GM19328 (cell line): Measurements from ENCODE around the gene EFCAB14.
"Not testable (repeated sequence)": the region's sequence is repeated elsewhere in the genome, so short reads cannot be mapped to it uniquely, and the experiment has no call there.

Source experiments
- ATAC-seq: cut with Tn5 transposase; IDR thresholded peaks from one replicate; pipeline ENCODE4 v1.9.1; 2021; ENCODE audit warnings: mild to moderate bottlenecking, moderate library complexity; ENCODE audit not compliant: unreplicated experiment

The EFCAB14 gene

GRCh38 chr1:46723901-46724300 is 5.0 kb upstream of the EFCAB14 start:
- ATAC-seq = no peak

- ATAC-seq = no peak
These were observed 2.8 kb upstream of the EFCAB14 start for GRCh38 chr1:46721686-46722205.

GRCh38 chr1:46721204-46721603 is 2.3 kb upstream of the EFCAB14 start:
- no peak for ATAC-seq

- ATAC-seq = not testable (repeated sequence)
These were observed 1.4 kb upstream of the EFCAB14 start for GRCh38 chr1:46720319-46720718.

- no peak for ATAC-seq
These were observed 775 bp upstream of the EFCAB14 start for GRCh38 chr1:46719689-46720088.

- no peak for ATAC-seq
These were observed 581 bp downstream of the EFCAB14 start for GRCh38 chr1:46718340-46718726.

- no peak for ATAC-seq
These were observed 1.3 kb downstream of the EFCAB14 start for GRCh38 chr1:46717654-46718053.

GRCh38 chr1:46714976-46715375 is 3.9 kb downstream of the EFCAB14 start:
- no peak for ATAC-seq

GRCh38 chr1:46708121-46708520 is 10.8 kb downstream of the EFCAB14 start:
- no peak for ATAC-seq

GRCh38 chr1:46705408-46705807 is 13.5 kb downstream of the EFCAB14 start:
- ATAC-seq = no peak

GRCh38 chr1:46703927-46704641 is 14.8 kb downstream of the EFCAB14 start:
- no peak for ATAC-seq

- ATAC-seq = no peak
These were observed 19.2 kb downstream of the EFCAB14 start for GRCh38 chr1:46699666-46700065.

- no peak for ATAC-seq
These were observed 21.9 kb downstream of the EFCAB14 start for GRCh38 chr1:46697053-46697452.

GRCh38 chr1:46694676-46695075 is 24.2 kb downstream of the EFCAB14 start:
- not testable (repeated sequence) for ATAC-seq

- ATAC-seq = no peak
These were observed 25.8 kb downstream of the EFCAB14 start for GRCh38 chr1:46692811-46693770.

- no peak for ATAC-seq
These were observed 26.7 kb downstream of the EFCAB14 start for GRCh38 chr1:46691997-46692790.

GRCh38 chr1:46690931-46691421 is 27.9 kb downstream of the EFCAB14 start:
- no peak for ATAC-seq

- ATAC-seq = no peak
These were observed 29.0 kb downstream of the EFCAB14 start for GRCh38 chr1:46689897-46690296.

- ATAC-seq = no peak
These were observed 29.6 kb downstream of the EFCAB14 start for GRCh38 chr1:46689356-46689755.

- ATAC-seq = no peak
These were observed 30.9 kb downstream of the EFCAB14 start for GRCh38 chr1:46687921-46688509.
